Mesenteric fat pad (tissue), 1 donor: ENCODE measurements around the gene PTK7. TPM values are rescaled to one million over a fixed set of nuclear protein-coding genes. Genes with fewer than 3 reads are reported as not detected.
"Not testable (repeated sequence)": the region's sequence is repeated elsewhere in the genome, so short reads cannot be mapped to it uniquely, and the experiment has no call there.

ENCODE experiments used
- DNase-seq: peaks from one replicate; pipeline ENCODE4 v3.0.0-alpha.2; 2020; ENCODE audit warnings: low spot score
- total RNA-seq: library from RNA; stranded (reverse); fragmentation: NEBNext Ultra II Directional; extraction: Animal tissue kit (Norgen Biotek cat#: 25700); gene quantifications from one replicate; pipeline ENCODE4 v1.2.1, GENCODE V29; 2021
- donor health status: DM: yes; HTN: yes; CAD: no.

Gene PTK7
- total RNA-seq, 1 donor from 2014 or later = 13.6 TPM

- DNase-seq = peak; percentile 97
These were observed 22.4 kb upstream of the PTK7 start, which contains the start of gene CUL7 for GRCh38 chr6:43053545-43054205. Gene CUL7 (minus strand): TSS chr6:43053851. CDS start chr6:43052788, 1,063 bp downstream.

- DNase-seq = no peak
These were observed 21.7 kb upstream of the PTK7 start for GRCh38 chr6:43054206-43054943.

GRCh38 chr6:43055966-43056365 is 20.1 kb upstream of the PTK7 start:
- DNase-seq = no peak

- DNase-seq = no peak
These were observed 17.6 kb upstream of the PTK7 start for GRCh38 chr6:43058531-43058930.

- DNase-seq = peak; percentile 98
These were observed 16.7 kb upstream of the PTK7 start, which contains the start of the genes KLC4 and MRPL2 for GRCh38 chr6:43059168-43060033. Gene KLC4 (plus strand): TSS chr6:43059631. CDS start chr6:43061336, 1,705 bp downstream. Gene MRPL2 (minus strand): TSS chr6:43059434. CDS start chr6:43059381, 53 bp downstream.

GRCh38 chr6:43060034-43060754 is 15.9 kb upstream of the PTK7 start:
- no peak for DNase-seq

GRCh38 chr6:43060755-43061633 is 15.1 kb upstream of the PTK7 start:
- DNase-seq = no peak

GRCh38 chr6:43061861-43062260 is 14.3 kb upstream of the PTK7 start:
- DNase-seq = no peak

GRCh38 chr6:43062818-43063217 is 13.3 kb upstream of the PTK7 start:
- DNase-seq = no peak

- DNase-seq = no peak
These were observed 6.0 kb upstream of the PTK7 start for GRCh38 chr6:43070028-43070632.

GRCh38 chr6:43074847-43075669 is 1.1 kb upstream of the PTK7 start:
- DNase-seq = no peak

GRCh38 chr6:43076464-43077332 is 584 bp downstream of the PTK7 start:
- DNase-seq = no peak

- DNase-seq = no peak
These were observed 1.3 kb downstream of the PTK7 start for GRCh38 chr6:43077333-43077809.

- no peak for DNase-seq
These were observed 1.9 kb downstream of the PTK7 start for GRCh38 chr6:43077981-43078511.

GRCh38 chr6:43078691-43079090 is 2.6 kb downstream of the PTK7 start:
- no peak for DNase-seq

GRCh38 chr6:43081043-43081442 is 4.9 kb downstream of the PTK7 start:
- DNase-seq = no peak

GRCh38 chr6:43081922-43082321 is 5.8 kb downstream of the PTK7 start:
- not testable (repeated sequence) for DNase-seq
